WTC11 (cell line): Measurements from ENCODE around the gene TNIK. TPM values are rescaled to one million over a fixed set of nuclear protein-coding genes. Genes with fewer than 3 reads are reported as not detected.

Source experiments
- ATAC-seq: fragments of 200-7000 bp; cut with Tn5 transposase; 2 replicates; pipeline ENCODE4 v1.10.0; 2021; ENCODE audit warnings: mild to moderate bottlenecking, moderate library complexity
- CTCF ChIA-PET: fragments of 300-600 bp; sonication (Branson Sonifier 250); formaldehyde crosslinking; loops from one replicate; lab custom pipeline; 2021; ENCODE audit warnings: antibody characterized with exemption; lab: Charles Lee
- POLR2A ChIA-PET: fragments of 350-600 bp; sonication (Branson Sonifier 250); formaldehyde crosslinking; loops from one replicate; lab custom pipeline; 2021; ENCODE audit warnings: antibody characterized with exemption; lab: Charles Lee
- DNase-seq: peaks from one replicate; pipeline ENCODE4 v3.0.0; 2021; ENCODE audit warnings: low spot score
- H3K27ac Mint-ChIP-seq: 2 replicates; pipeline ENCODE4 v1.8.0; 2021; ENCODE audit warnings: mixed read lengths
- H3K27me3 Mint-ChIP-seq: 2 replicates; pipeline ENCODE4 v1.8.0; 2021; ENCODE audit warnings: low read depth, mild to moderate bottlenecking, moderate library complexity, mixed read lengths
- H3K36me3 Mint-ChIP-seq: 2 replicates; pipeline ENCODE4 v1.8.0; 2021; ENCODE audit warnings: mixed read lengths
- H3K4me1 Mint-ChIP-seq: 2 replicates; pipeline ENCODE4 v1.8.0; 2022; ENCODE audit warnings: mixed read lengths
- H3K4me3 Mint-ChIP-seq: 2 replicates; pipeline ENCODE4 v1.8.0; 2021; ENCODE audit warnings: mild to moderate bottlenecking, moderate library complexity, mixed read lengths
- H3K9me3 Mint-ChIP-seq: 2 replicates; pipeline ENCODE4 v1.8.0; 2021; ENCODE audit warnings: mixed read lengths
- ATF1 ChIP-seq: sonication (generic); formaldehyde crosslinking; IDR thresholded peaks from 2 replicates; pipeline ENCODE4 v1.8.1; 2023; ENCODE audit warnings: mild to moderate bottlenecking, moderate library complexity, missing genetic modification reagents
- CBFB ChIP-seq: sonication (generic); formaldehyde crosslinking; IDR thresholded peaks from 2 replicates; pipeline ENCODE4 v1.8.1; 2022; ENCODE audit warnings: mild to moderate bottlenecking, low read depth, missing genetic modification reagents
- CREB1 ChIP-seq: sonication (generic); formaldehyde crosslinking; IDR thresholded peaks from 2 replicates; pipeline ENCODE4 v1.8.0; 2023; ENCODE audit warnings: mild to moderate bottlenecking, missing genetic modification reagents
- E2F5 ChIP-seq: sonication (generic); formaldehyde crosslinking; IDR thresholded peaks from 2 replicates; pipeline ENCODE4 v1.8.1; 2022; ENCODE audit warnings: mild to moderate bottlenecking, moderate library complexity, missing genetic modification reagents
- GTF2I ChIP-seq: fragments of 250-450 bp; sonication (Bioruptor Pico); conservative IDR thresholded peaks from 2 replicates; pipeline ENCODE4 v1.4.0; 2021; ENCODE audit warnings: mild to moderate bottlenecking
- IRF1 ChIP-seq: sonication (generic); formaldehyde crosslinking; IDR thresholded peaks from 2 replicates; pipeline ENCODE4 v1.8.0; 2023; ENCODE audit warnings: missing genetic modification reagents
- JAZF1 ChIP-seq: fragments of 250-450 bp; sonication (Bioruptor Pico); IDR thresholded peaks from 2 replicates; pipeline ENCODE4 v1.9.0; 2021; ENCODE audit warnings: moderate library complexity, mild to moderate bottlenecking, inconsistent platforms
- NFE2L1 ChIP-seq: sonication (generic); formaldehyde crosslinking; IDR thresholded peaks from 2 replicates; pipeline ENCODE4 v1.8.1; 2023; ENCODE audit warnings: missing genetic modification reagents
- NR1H2 ChIP-seq: sonication (generic); formaldehyde crosslinking; IDR thresholded peaks from 2 replicates; pipeline ENCODE4 v1.9.0; 2021; ENCODE audit warnings: mild to moderate bottlenecking, moderate library complexity, missing genetic modification reagents
- PRRX2 ChIP-seq: fragments of 250-450 bp; sonication (Bioruptor Pico); IDR thresholded peaks from 2 replicates; pipeline ENCODE4 v1.8.0; 2021; ENCODE audit warnings: mild to moderate bottlenecking
- RELA ChIP-seq: sonication (generic); formaldehyde crosslinking; IDR thresholded peaks from 2 replicates; pipeline ENCODE4 v1.8.1; 2022; ENCODE audit warnings: missing genetic modification reagents, mild to moderate bottlenecking, borderline replicate concordance
- RORB ChIP-seq: fragments of 250-450 bp; sonication (Bioruptor Pico); IDR thresholded peaks from 2 replicates; pipeline ENCODE4 v1.9.0; 2021; ENCODE audit warnings: mild to moderate bottlenecking
- SMAD4 ChIP-seq: sonication (generic); formaldehyde crosslinking; IDR thresholded peaks from 2 replicates; pipeline ENCODE4 v1.8.0; 2022; ENCODE audit warnings: mild to moderate bottlenecking, missing genetic modification reagents
- TP53 ChIP-seq: sonication (generic); formaldehyde crosslinking; IDR thresholded peaks from 2 replicates; pipeline ENCODE4 v1.8.1; 2023; ENCODE audit warnings: mild to moderate bottlenecking, missing genetic modification reagents
- ZBTB43 ChIP-seq: sonication (generic); formaldehyde crosslinking; IDR thresholded peaks from 2 replicates; pipeline ENCODE4 v1.8.1; 2023; ENCODE audit warnings: mild to moderate bottlenecking, missing genetic modification reagents
- ZNF416 ChIP-seq: fragments of 250-450 bp; sonication (Bioruptor Pico); IDR thresholded peaks from 2 replicates; pipeline ENCODE4 v1.9.0; 2021; ENCODE audit warnings: mild to moderate bottlenecking, inconsistent platforms
- total RNA-seq: library from RNA; stranded (reverse); gene quantifications from 3 replicates; pipeline ENCODE4 v1.2.3, GENCODE V29; 2021
- TF ChIP-seq, protein P1 (sequence below): fragments of 250-450 bp; sonication (Bioruptor Pico); IDR thresholded peaks from 2 replicates; pipeline ENCODE4 v1.9.0; 2021; ENCODE audit warnings: mild to moderate bottlenecking
- TF ChIP-seq, protein P2 (sequence below): sonication (generic); formaldehyde crosslinking; IDR thresholded peaks from 2 replicates; pipeline ENCODE4 v1.8.1; 2023; ENCODE audit warnings: mild to moderate bottlenecking, missing genetic modification reagents, moderate library complexity
- TF ChIP-seq, protein P3 (sequence below): fragments of 250-450 bp; sonication (Bioruptor Pico); IDR thresholded peaks from 2 replicates; pipeline ENCODE4 v1.9.0; 2021; ENCODE audit warnings: mild to moderate bottlenecking, borderline replicate concordance
- TF ChIP-seq, protein P4 (sequence below): sonication (generic); formaldehyde crosslinking; IDR thresholded peaks from 2 replicates; pipeline ENCODE4 v1.8.1; 2022; ENCODE audit warnings: low read depth, missing genetic modification reagents, borderline replicate concordance
- TF ChIP-seq, protein P5 (sequence below): sonication (generic); formaldehyde crosslinking; IDR thresholded peaks from 2 replicates; pipeline ENCODE4 v1.8.1; 2022; ENCODE audit warnings: mild to moderate bottlenecking, missing genetic modification reagents, moderate library complexity, borderline replicate concordance

TNIK gene
- total RNA-seq, 1 experiment from 2014 or later: 50.3 TPM

- H3K9me3 Mint-ChIP-seq: no peaks in the 10 kb centered on the region
- H3K27ac Mint-ChIP-seq: peak overlapping the region; percentile 67; the same call in 1 of the 2 replicates
- TF ChIP-seq ZBTB43 (CRISPR knock-in tag) (no peak), CBFB (CRISPR knock-in tag) (no peak), PRRX2 (CRISPR knock-in tag) (no peak), NR1H2 (CRISPR knock-in tag) (no peak), GTF2I (CRISPR knock-in tag) (no peak), RORB (CRISPR knock-in tag) (no peak), TP53 (no peak), RELA (CRISPR knock-in tag) (no peak), JAZF1 (CRISPR knock-in tag) (no peak), ATF1 (CRISPR knock-in tag) (no peak), SMAD4 (CRISPR knock-in tag) (no peak), CREB1 (CRISPR knock-in tag) (no peak)
- TF ChIP-seq, protein P1, sequence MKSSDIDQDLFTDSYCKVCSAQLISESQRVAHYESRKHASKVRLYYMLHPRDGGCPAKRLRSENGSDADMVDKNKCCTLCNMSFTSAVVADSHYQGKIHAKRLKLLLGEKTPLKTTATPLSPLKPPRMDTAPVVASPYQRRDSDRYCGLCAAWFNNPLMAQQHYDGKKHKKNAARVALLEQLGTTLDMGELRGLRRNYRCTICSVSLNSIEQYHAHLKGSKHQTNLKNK (CRISPR knock-in tag): no peak
- TF ChIP-seq, protein P2, sequence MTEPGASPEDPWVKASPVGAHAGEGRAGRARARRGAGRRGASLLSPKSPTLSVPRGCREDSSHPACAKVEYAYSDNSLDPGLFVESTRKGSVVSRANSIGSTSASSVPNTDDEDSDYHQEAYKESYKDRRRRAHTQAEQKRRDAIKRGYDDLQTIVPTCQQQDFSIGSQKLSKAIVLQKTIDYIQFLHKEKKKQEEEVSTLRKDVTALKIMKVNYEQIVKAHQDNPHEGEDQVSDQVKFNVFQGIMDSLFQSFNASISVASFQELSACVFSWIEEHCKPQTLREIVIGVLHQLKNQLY (CRISPR knock-in tag): no peak
- TF ChIP-seq, protein P3, sequence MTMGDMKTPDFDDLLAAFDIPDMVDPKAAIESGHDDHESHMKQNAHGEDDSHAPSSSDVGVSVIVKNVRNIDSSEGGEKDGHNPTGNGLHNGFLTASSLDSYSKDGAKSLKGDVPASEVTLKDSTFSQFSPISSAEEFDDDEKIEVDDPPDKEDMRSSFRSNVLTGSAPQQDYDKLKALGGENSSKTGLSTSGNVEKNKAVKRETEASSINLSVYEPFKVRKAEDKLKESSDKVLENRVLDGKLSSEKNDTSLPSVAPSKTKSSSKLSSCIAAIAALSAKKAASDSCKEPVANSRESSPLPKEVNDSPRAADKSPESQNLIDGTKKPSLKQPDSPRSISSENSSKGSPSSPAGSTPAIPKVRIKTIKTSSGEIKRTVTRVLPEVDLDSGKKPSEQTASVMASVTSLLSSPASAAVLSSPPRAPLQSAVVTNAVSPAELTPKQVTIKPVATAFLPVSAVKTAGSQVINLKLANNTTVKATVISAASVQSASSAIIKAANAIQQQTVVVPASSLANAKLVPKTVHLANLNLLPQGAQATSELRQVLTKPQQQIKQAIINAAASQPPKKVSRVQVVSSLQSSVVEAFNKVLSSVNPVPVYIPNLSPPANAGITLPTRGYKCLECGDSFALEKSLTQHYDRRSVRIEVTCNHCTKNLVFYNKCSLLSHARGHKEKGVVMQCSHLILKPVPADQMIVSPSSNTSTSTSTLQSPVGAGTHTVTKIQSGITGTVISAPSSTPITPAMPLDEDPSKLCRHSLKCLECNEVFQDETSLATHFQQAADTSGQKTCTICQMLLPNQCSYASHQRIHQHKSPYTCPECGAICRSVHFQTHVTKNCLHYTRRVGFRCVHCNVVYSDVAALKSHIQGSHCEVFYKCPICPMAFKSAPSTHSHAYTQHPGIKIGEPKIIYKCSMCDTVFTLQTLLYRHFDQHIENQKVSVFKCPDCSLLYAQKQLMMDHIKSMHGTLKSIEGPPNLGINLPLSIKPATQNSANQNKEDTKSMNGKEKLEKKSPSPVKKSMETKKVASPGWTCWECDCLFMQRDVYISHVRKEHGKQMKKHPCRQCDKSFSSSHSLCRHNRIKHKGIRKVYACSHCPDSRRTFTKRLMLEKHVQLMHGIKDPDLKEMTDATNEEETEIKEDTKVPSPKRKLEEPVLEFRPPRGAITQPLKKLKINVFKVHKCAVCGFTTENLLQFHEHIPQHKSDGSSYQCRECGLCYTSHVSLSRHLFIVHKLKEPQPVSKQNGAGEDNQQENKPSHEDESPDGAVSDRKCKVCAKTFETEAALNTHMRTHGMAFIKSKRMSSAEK (CRISPR knock-in tag): no peak
- ChIA-PET POLR2A (no interaction called here), CTCF (no interaction called here)
- DNase-seq (no peak), ATAC-seq (no peak)
- no peak overlapping the region for H3K4me3 Mint-ChIP-seq
- H3K4me1 Mint-ChIP-seq: peaks cover 65% of the 10 kb centered on the region
- H3K27me3 Mint-ChIP-seq: no peaks in the 10 kb centered on the region
- H3K36me3 Mint-ChIP-seq: no peaks in the 10 kb centered on the region
Observed at GRCh38 chr3:171334465-171334811, 125.8 kb downstream of the TNIK start.

GRCh38 chr3:171333784-171334464 is 126.3 kb downstream of the TNIK start:
- DNase-seq (no peak), ATAC-seq (no peak)
- Mint-ChIP-seq H3K27ac (peak overlapping the region; percentile 67; the same call in 1 of the 2 replicates), H3K9me3 (peaks cover 1% of the 10 kb centered on the region; the same call in 1 of the 2 replicates), H3K36me3 (0 out of 2 replicates have a peak, but pooled peaks cover under 1% of the 10 kb centered on the region), H3K4me3 (no peak overlapping the region), H3K27me3 (no peaks in the 10 kb centered on the region), H3K4me1 (peaks cover 67% of the 10 kb centered on the region)
- CTCF ChIA-PET: no interaction called here
- POLR2A ChIA-PET: no interaction called here
- TF ChIP-seq, protein P4, sequence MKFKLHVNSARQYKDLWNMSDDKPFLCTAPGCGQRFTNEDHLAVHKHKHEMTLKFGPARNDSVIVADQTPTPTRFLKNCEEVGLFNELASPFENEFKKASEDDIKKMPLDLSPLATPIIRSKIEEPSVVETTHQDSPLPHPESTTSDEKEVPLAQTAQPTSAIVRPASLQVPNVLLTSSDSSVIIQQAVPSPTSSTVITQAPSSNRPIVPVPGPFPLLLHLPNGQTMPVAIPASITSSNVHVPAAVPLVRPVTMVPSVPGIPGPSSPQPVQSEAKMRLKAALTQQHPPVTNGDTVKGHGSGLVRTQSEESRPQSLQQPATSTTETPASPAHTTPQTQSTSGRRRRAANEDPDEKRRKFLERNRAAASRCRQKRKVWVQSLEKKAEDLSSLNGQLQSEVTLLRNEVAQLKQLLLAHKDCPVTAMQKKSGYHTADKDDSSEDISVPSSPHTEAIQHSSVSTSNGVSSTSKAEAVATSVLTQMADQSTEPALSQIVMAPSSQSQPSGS: no peak
- TF ChIP-seq NFE2L1 (CRISPR knock-in tag): no peak
- TF ChIP-seq IRF1 (CRISPR knock-in tag): no peak
- no peak for TF ChIP-seq ZNF416
- TF ChIP-seq GTF2I (CRISPR knock-in tag): no peak
- TF ChIP-seq, protein P5, sequence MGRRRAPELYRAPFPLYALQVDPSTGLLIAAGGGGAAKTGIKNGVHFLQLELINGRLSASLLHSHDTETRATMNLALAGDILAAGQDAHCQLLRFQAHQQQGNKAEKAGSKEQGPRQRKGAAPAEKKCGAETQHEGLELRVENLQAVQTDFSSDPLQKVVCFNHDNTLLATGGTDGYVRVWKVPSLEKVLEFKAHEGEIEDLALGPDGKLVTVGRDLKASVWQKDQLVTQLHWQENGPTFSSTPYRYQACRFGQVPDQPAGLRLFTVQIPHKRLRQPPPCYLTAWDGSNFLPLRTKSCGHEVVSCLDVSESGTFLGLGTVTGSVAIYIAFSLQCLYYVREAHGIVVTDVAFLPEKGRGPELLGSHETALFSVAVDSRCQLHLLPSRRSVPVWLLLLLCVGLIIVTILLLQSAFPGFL: no peak
- no peak for TF ChIP-seq TP53
- no peak for TF ChIP-seq PRRX2 (CRISPR knock-in tag)
- no peak for TF ChIP-seq NR1H2 (CRISPR knock-in tag)
- TF ChIP-seq E2F5 (CRISPR knock-in tag): no peak
